H1 (cell line): ENCODE results near the gene ALDH3A1. TPM values are rescaled to one million over a fixed set of nuclear protein-coding genes. Genes with fewer than 3 reads are reported as not detected.

ENCODE experiments used
- GTF2F1 ChIP-seq: IDR thresholded peaks from 2 replicates; pipeline ENCODE4 v1.6.1; 2012; ENCODE audit warnings: low read depth, low read length, improper control_type of control experiment, borderline replicate concordance
- POLR2AphosphoS5 ChIP-seq: IDR thresholded peaks from 2 replicates; pipeline ENCODE4 v1.6.1; 2011; ENCODE audit warnings: low read depth, low read length
- POU5F1 ChIP-seq: IDR thresholded peaks from 2 replicates; pipeline ENCODE4 v1.6.1; 2011; ENCODE audit warnings: low read depth, mild to moderate bottlenecking, low read length, moderate library complexity
- RFX5 ChIP-seq: IDR thresholded peaks from 2 replicates; pipeline ENCODE4 v1.6.1; 2011; ENCODE audit warnings: low read depth, low read length, improper control_type of control experiment, borderline replicate concordance
- RNF2 ChIP-seq: fragments of 200-900, 300-1000 bp; sonication (generic); IDR thresholded peaks from 2 replicates; pipeline ENCODE4 v1.7.1; 2016; ENCODE audit warnings: borderline replicate concordance, low read depth, mild to moderate bottlenecking, antibody characterized with exemption, low read length; ENCODE audit not compliant: poor library complexity, severe bottlenecking; ENCODE audit errors: missing control alignments
- ZNF274 ChIP-seq: IDR thresholded peaks from 2 replicates; pipeline ENCODE4 v1.7.0; 2012; ENCODE audit warnings: low read length, borderline replicate concordance; ENCODE audit errors: extremely low read depth
- polyA plus RNA-seq, 7 experiments: library from polyadenylated mRNA; depleted of rRNA in 3 of 7; stranded (reverse) in 5 of 7; unstranded in 2 of 7; fragments of >200 nt in 5 of 7; fragments of 200-250 nt in 2 of 7; gene quantifications; 1 replicate in 5 of 7; 2 replicates in 1 of 7; 4 replicates in 1 of 7; pipeline versions ENCODE4 v1.2.1 to v1.2.3, GENCODE V29; 2011 to 2013; ENCODE audit warnings: missing spikeins in 2 of 7, mixed read lengths in 2 of 7
- total RNA-seq: library from RNA; stranded (reverse); fragmentation: NEBNext Ultra II Directional; extraction: Animal tissue kit (Norgen Biotek cat#: 25700); gene quantifications from 2 replicates; pipeline ENCODE4 v1.2.1, GENCODE V29; 2021
- TF ChIP-seq, protein P1 (sequence below): fragments of 300-600 bp; sonication (generic); IDR thresholded peaks from 2 replicates; pipeline ENCODE4 v1.7.1; 2012; ENCODE audit warnings: low read length, moderate library complexity, mild to moderate bottlenecking, inconsistent platforms; ENCODE audit not compliant: insufficient replicate concordance

Gene ALDH3A1
- total and polyA plus RNA-seq, 2 of the 8 experiments (the other 6 are each of a cell fraction or from before 2014, with no cell fraction given) = 0.37 to 1.4 TPM

DNA sequence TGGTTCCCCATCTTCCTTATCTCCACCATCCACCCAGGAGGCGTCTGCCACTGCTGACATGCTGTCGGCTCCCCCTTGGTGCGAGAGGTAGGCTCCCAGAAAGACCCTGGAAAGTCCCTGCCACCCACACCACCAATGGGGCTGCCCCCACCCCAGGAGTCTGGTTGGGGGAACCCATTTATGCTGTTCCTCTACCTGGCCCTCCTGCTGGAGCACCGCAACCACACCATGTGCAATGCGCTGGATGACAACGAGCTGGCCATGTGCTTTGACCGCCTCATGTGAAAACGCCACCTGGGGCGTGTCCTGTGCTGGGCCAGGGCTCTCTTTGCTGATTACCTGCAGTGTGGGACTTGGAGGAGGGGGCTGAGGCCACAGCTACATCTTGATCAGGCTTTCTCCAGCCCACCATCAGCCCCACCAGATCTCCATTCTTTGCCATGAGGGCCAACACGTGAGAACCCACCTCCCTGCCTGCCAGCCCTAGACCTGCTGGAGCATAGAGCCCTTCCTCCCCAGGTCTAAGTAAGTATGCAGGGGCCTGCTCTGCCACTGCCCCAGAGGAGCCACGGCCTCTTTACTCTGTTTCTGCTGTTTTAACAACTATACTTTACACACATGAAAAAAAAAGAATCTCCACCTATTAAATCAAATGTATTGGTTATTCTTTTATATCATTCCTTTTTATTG is 7.9 kb upstream of the ALDH3A1 start (continued):
- TF ChIP-seq, protein P1, sequence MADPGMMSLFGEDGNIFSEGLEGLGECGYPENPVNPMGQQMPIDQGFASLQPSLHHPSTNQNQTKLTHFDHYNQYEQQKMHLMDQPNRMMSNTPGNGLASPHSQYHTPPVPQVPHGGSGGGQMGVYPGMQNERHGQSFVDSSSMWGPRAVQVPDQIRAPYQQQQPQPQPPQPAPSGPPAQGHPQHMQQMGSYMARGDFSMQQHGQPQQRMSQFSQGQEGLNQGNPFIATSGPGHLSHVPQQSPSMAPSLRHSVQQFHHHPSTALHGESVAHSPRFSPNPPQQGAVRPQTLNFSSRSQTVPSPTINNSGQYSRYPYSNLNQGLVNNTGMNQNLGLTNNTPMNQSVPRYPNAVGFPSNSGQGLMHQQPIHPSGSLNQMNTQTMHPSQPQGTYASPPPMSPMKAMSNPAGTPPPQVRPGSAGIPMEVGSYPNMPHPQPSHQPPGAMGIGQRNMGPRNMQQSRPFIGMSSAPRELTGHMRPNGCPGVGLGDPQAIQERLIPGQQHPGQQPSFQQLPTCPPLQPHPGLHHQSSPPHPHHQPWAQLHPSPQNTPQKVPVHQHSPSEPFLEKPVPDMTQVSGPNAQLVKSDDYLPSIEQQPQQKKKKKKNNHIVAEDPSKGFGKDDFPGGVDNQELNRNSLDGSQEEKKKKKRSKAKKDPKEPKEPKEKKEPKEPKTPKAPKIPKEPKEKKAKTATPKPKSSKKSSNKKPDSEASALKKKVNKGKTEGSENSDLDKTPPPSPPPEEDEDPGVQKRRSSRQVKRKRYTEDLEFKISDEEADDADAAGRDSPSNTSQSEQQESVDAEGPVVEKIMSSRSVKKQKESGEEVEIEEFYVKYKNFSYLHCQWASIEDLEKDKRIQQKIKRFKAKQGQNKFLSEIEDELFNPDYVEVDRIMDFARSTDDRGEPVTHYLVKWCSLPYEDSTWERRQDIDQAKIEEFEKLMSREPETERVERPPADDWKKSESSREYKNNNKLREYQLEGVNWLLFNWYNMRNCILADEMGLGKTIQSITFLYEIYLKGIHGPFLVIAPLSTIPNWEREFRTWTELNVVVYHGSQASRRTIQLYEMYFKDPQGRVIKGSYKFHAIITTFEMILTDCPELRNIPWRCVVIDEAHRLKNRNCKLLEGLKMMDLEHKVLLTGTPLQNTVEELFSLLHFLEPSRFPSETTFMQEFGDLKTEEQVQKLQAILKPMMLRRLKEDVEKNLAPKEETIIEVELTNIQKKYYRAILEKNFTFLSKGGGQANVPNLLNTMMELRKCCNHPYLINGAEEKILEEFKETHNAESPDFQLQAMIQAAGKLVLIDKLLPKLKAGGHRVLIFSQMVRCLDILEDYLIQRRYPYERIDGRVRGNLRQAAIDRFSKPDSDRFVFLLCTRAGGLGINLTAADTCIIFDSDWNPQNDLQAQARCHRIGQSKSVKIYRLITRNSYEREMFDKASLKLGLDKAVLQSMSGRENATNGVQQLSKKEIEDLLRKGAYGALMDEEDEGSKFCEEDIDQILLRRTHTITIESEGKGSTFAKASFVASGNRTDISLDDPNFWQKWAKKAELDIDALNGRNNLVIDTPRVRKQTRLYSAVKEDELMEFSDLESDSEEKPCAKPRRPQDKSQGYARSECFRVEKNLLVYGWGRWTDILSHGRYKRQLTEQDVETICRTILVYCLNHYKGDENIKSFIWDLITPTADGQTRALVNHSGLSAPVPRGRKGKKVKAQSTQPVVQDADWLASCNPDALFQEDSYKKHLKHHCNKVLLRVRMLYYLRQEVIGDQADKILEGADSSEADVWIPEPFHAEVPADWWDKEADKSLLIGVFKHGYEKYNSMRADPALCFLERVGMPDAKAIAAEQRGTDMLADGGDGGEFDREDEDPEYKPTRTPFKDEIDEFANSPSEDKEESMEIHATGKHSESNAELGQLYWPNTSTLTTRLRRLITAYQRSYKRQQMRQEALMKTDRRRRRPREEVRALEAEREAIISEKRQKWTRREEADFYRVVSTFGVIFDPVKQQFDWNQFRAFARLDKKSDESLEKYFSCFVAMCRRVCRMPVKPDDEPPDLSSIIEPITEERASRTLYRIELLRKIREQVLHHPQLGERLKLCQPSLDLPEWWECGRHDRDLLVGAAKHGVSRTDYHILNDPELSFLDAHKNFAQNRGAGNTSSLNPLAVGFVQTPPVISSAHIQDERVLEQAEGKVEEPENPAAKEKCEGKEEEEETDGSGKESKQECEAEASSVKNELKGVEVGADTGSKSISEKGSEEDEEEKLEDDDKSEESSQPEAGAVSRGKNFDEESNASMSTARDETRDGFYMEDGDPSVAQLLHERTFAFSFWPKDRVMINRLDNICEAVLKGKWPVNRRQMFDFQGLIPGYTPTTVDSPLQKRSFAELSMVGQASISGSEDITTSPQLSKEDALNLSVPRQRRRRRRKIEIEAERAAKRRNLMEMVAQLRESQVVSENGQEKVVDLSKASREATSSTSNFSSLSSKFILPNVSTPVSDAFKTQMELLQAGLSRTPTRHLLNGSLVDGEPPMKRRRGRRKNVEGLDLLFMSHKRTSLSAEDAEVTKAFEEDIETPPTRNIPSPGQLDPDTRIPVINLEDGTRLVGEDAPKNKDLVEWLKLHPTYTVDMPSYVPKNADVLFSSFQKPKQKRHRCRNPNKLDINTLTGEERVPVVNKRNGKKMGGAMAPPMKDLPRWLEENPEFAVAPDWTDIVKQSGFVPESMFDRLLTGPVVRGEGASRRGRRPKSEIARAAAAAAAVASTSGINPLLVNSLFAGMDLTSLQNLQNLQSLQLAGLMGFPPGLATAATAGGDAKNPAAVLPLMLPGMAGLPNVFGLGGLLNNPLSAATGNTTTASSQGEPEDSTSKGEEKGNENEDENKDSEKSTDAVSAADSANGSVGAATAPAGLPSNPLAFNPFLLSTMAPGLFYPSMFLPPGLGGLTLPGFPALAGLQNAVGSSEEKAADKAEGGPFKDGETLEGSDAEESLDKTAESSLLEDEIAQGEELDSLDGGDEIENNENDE = no peak
- TF ChIP-seq ZNF274 = no peak
- no peak for TF ChIP-seq GTF2F1
- no peak for TF ChIP-seq POLR2AphosphoS5
- TF ChIP-seq RNF2 = no peak
- TF ChIP-seq RFX5 = no peak
- TF ChIP-seq POU5F1 = no peak
- TF ChIP-seq, all 59 proteins: peak for 0
